Trophoblast cell (in vitro differentiated cells and primary cell): ENCODE results near the gene ERC1.

Experiments used
- DNase-seq, 2 donors: peaks; one replicate each; pipeline ENCODE4 v3.0.0-alpha.2; 2016
- H2AFZ ChIP-seq: 2 replicates; pipeline ENCODE4 v1.6.1; 2013; ENCODE audit warnings: low read length, moderate library complexity, mild to moderate bottlenecking; ENCODE audit not compliant: insufficient read depth, poor library complexity
- H2AK5ac ChIP-seq: 2 replicates; pipeline ENCODE4 v1.6.1; 2013; ENCODE audit warnings: mild to moderate bottlenecking, low read length
- H2BK120ac ChIP-seq: 2 replicates; pipeline ENCODE4 v1.6.1; 2013; ENCODE audit warnings: low read length, mild to moderate bottlenecking, moderate library complexity; ENCODE audit not compliant: insufficient read depth, poor library complexity
- H2BK12ac ChIP-seq: 2 replicates; pipeline ENCODE4 v1.6.1; 2013; ENCODE audit warnings: mild to moderate bottlenecking, low read length, moderate library complexity
- H2BK5ac ChIP-seq: 2 replicates; pipeline ENCODE4 v1.6.1; 2013; ENCODE audit warnings: low read length, low read depth, moderate library complexity, mild to moderate bottlenecking; ENCODE audit not compliant: poor library complexity
- H3K14ac ChIP-seq: 2 replicates; pipeline ENCODE4 v1.6.1; 2013; ENCODE audit warnings: mild to moderate bottlenecking, low read length
- H3K18ac ChIP-seq: 2 replicates; pipeline ENCODE4 v1.6.1; 2013; ENCODE audit warnings: mild to moderate bottlenecking, low read length
- H3K23ac ChIP-seq: 2 replicates; pipeline ENCODE4 v1.6.1; 2013; ENCODE audit warnings: low read length
- H3K27ac ChIP-seq: 2 replicates; pipeline ENCODE4 v1.5.1; 2013; ENCODE audit warnings: low read depth, mild to moderate bottlenecking, inconsistent platforms, low read length, moderate library complexity
- H3K27me3 ChIP-seq: 2 replicates; pipeline ENCODE4 v1.6.1; 2013; ENCODE audit warnings: inconsistent platforms, mild to moderate bottlenecking, low read length, moderate library complexity; ENCODE audit not compliant: insufficient read depth
- H3K36me3 ChIP-seq, 2 experiments: 1 replicate in 1 of 2; 2 replicates in 1 of 2; pipeline ENCODE4 v1.6.1; 2013; ENCODE audit warnings: low read length in 2 of 2, mild to moderate bottlenecking in 2 of 2, moderate library complexity in 1 of 2; ENCODE audit not compliant: insufficient read depth in 2 of 2, control insufficient read depth in 1 of 2
- H3K4ac ChIP-seq: 2 replicates; pipeline ENCODE4 v1.6.1; 2013; ENCODE audit warnings: low read depth, mild to moderate bottlenecking, low read length, moderate library complexity
- H3K4me1 ChIP-seq, 2 experiments: 1 replicate in 1 of 2; 2 replicates in 1 of 2; pipeline ENCODE4 v1.6.1; 2013; ENCODE audit warnings: low read length in 2 of 2, mild to moderate bottlenecking in 2 of 2, moderate library complexity in 1 of 2; ENCODE audit not compliant: insufficient read depth in 2 of 2, control insufficient read depth in 1 of 2
- H3K4me2 ChIP-seq: 2 replicates; pipeline ENCODE4 v1.6.1; 2013; ENCODE audit warnings: inconsistent platforms, mild to moderate bottlenecking, low read length, moderate library complexity
- H3K4me3 ChIP-seq: 2 replicates; pipeline ENCODE4 v1.5.1; 2013; ENCODE audit warnings: mild to moderate bottlenecking, low read depth, low read length, inconsistent platforms
- H3K79me1 ChIP-seq: one replicate; pipeline ENCODE4 v1.6.1; 2013; ENCODE audit warnings: low read length
- H3K79me2 ChIP-seq: 2 replicates; pipeline ENCODE4 v1.6.1; 2013; ENCODE audit warnings: low read length, mild to moderate bottlenecking; ENCODE audit not compliant: control insufficient read depth, insufficient read depth, poor library complexity
- H3K9ac ChIP-seq: 2 replicates; pipeline ENCODE4 v1.6.1; 2013; ENCODE audit warnings: mild to moderate bottlenecking, low read length
- H3K9me3 ChIP-seq: 2 replicates; pipeline ENCODE4 v1.6.1; 2013; ENCODE audit warnings: low read depth, mild to moderate bottlenecking, control low read depth, inconsistent platforms, low read length; ENCODE audit not compliant: insufficient read depth
- H4K12ac ChIP-seq: 2 replicates; pipeline ENCODE4 v1.6.1; 2013; ENCODE audit warnings: low read depth, mild to moderate bottlenecking, low read length, moderate library complexity
- H4K8ac ChIP-seq: 2 replicates; pipeline ENCODE4 v1.6.1; 2013; ENCODE audit warnings: low read depth, mild to moderate bottlenecking, low read length, moderate library complexity
- H4K91ac ChIP-seq: one replicate; pipeline ENCODE4 v1.6.1; 2013; ENCODE audit warnings: low read depth, mild to moderate bottlenecking, low read length, moderate library complexity
- WGBS: extraction: QIAGEN DNeasy Blood & Tissue Kit; methylation state at CpG from one replicate; pipeline ENCODE4 v1.1.7; 2013; ENCODE audit warnings: missing lambda C conversion rate; ENCODE audit not compliant: insufficient read length, insufficient coverage; ENCODE audit errors: extremely low coverage; 5-methylcytosine and 5-hydroxymethylcytosine counted together

The ERC1 gene

GRCh38 chr12:1365703-1366102 lies 374.7 kb downstream of the ERC1 start:
- no peaks in the 10 kb centered on the region for H3K9me3 ChIP-seq
- H3K27me3 ChIP-seq, result no peaks in the 10 kb centered on the region
- H3K27ac ChIP-seq, result no peak overlapping the region
- no peak overlapping the region for H3K4ac ChIP-seq
- H3K4me3 ChIP-seq, result no peak overlapping the region
- H3K14ac ChIP-seq, result no peak overlapping the region
- peaks cover 0 to 3% of the 10 kb centered on the region in 2 experiments for H3K4me1 ChIP-seq
- no peaks in the 10 kb centered on the region for H3K79me2 ChIP-seq
- no peak overlapping the region for H2AK5ac ChIP-seq
- H2BK12ac ChIP-seq, result no peak overlapping the region
- H3K18ac ChIP-seq, result no peak overlapping the region
- no CpG with 5 or more reads among the region's 1 CpG for WGBS
- no peak overlapping the region for H4K8ac ChIP-seq
- H2AFZ ChIP-seq, result no peak overlapping the region
- no peak overlapping the region for H3K9ac ChIP-seq
- DNase-seq, result no peak
- no peak overlapping the region for H4K91ac ChIP-seq
- no peak overlapping the region for H4K12ac ChIP-seq
- H3K4me2 ChIP-seq, result no peak overlapping the region
- no peak overlapping the region for H2BK5ac ChIP-seq
- no peak overlapping the region for H3K23ac ChIP-seq
- H3K79me1 ChIP-seq, result no peaks in the 10 kb centered on the region
- H3K36me3 ChIP-seq, result peaks cover 0 to 2% of the 10 kb centered on the region in 2 experiments
- no peak overlapping the region for H2BK120ac ChIP-seq

- H3K4me3 ChIP-seq, result no peak overlapping the region
- no peaks in the 10 kb centered on the region for H3K27me3 ChIP-seq
- no peak overlapping the region for H3K18ac ChIP-seq
- no peak overlapping the region for H3K14ac ChIP-seq
- no peak overlapping the region for H3K9ac ChIP-seq
- H2BK12ac ChIP-seq, result no peak overlapping the region
- H4K12ac ChIP-seq, result no peak overlapping the region
- no peak overlapping the region for H4K91ac ChIP-seq
- no peak overlapping the region for H2AFZ ChIP-seq
- H2BK120ac ChIP-seq, result no peak overlapping the region
- H3K27ac ChIP-seq, result no peak overlapping the region
- no peak overlapping the region for H4K8ac ChIP-seq
- no peaks in the 10 kb centered on the region for H3K79me2 ChIP-seq
- WGBS, result no CpG with 5 or more reads among the region's 10 CpGs
- no peaks in the 10 kb centered on the region for H3K9me3 ChIP-seq
- no peak for DNase-seq
- peaks cover 0 to 3% of the 10 kb centered on the region in 2 experiments for H3K36me3 ChIP-seq
- no peaks in the 10 kb centered on the region for H3K79me1 ChIP-seq
- peaks cover 0 to 3% of the 10 kb centered on the region in 2 experiments for H3K4me1 ChIP-seq
- H2BK5ac ChIP-seq, result no peak overlapping the region
- no peak overlapping the region for H2AK5ac ChIP-seq
- H3K4ac ChIP-seq, result no peak overlapping the region
- no peak overlapping the region for H3K4me2 ChIP-seq
- H3K23ac ChIP-seq, result no peak overlapping the region
Observed at GRCh38 chr12:1367331-1368291, 376.6 kb downstream of the ERC1 start.

GRCh38 chr12:1369460-1369859 lies 378.4 kb downstream of the ERC1 start:
- no peak overlapping the region for H3K27ac ChIP-seq
- WGBS, result no CpG with 5 or more reads among the region's 5 CpGs

GRCh38 chr12:1369938-1370500 lies 379.0 kb downstream of the ERC1 start:
- no peaks in the 10 kb centered on the region for H3K79me2 ChIP-seq
- H2AFZ ChIP-seq, result no peak overlapping the region
- WGBS, result no CpG with 5 or more reads among the region's 1 CpG

More at GRCh38 chr12:1369460-1369859, 378.4 kb downstream of the ERC1 start:
- no peak overlapping the region for H4K12ac ChIP-seq
- H4K8ac ChIP-seq, result no peak overlapping the region
- H3K4me3 ChIP-seq, result no peak overlapping the region
- no peak overlapping the region for H2BK120ac ChIP-seq
- H3K9me3 ChIP-seq, result no peaks in the 10 kb centered on the region
- H2BK5ac ChIP-seq, result no peak overlapping the region
- DNase-seq, result peak; percentile 30 to 35
- no peak overlapping the region for H2AK5ac ChIP-seq
- H3K4me2 ChIP-seq, result no peak overlapping the region
- no peaks in the 10 kb centered on the region for H3K79me1 ChIP-seq
- peaks cover 0 to 3% of the 10 kb centered on the region in 2 experiments for H3K4me1 ChIP-seq
- H3K23ac ChIP-seq, result no peak overlapping the region
- H3K4ac ChIP-seq, result no peak overlapping the region
- H3K14ac ChIP-seq, result no peak overlapping the region
- no peak overlapping the region for H3K9ac ChIP-seq
- no peak overlapping the region for H2BK12ac ChIP-seq
- no peak overlapping the region for H4K91ac ChIP-seq
- no peak overlapping the region for H2AFZ ChIP-seq
- peaks cover 0 to 3% of the 10 kb centered on the region in 2 experiments for H3K36me3 ChIP-seq
- H3K79me2 ChIP-seq, result no peaks in the 10 kb centered on the region
- H3K27me3 ChIP-seq, result no peaks in the 10 kb centered on the region
- no peak overlapping the region for H3K18ac ChIP-seq

More at GRCh38 chr12:1369938-1370500, 379.0 kb downstream of the ERC1 start:
- DNase-seq, result no peak
- Histone ChIP-seq H3K79me1 (no peaks in the 10 kb centered on the region), H3K27ac (no peak overlapping the region), H3K4me3 (no peak overlapping the region), H2BK5ac (no peak overlapping the region), H3K4ac (no peak overlapping the region), H3K4me2 (no peak overlapping the region), H3K36me3 (peaks cover under 1 to 3% of the 10 kb centered on the region in 2 experiments), H2BK12ac (no peak overlapping the region), H3K27me3 (no peaks in the 10 kb centered on the region), H3K14ac (no peak overlapping the region), H4K8ac (no peak overlapping the region), H3K9ac (no peak overlapping the region), H3K4me1 (peaks cover 0 to 3% of the 10 kb centered on the region in 2 experiments), H2BK120ac (no peak overlapping the region), H3K23ac (no peak overlapping the region), H3K18ac (no peak overlapping the region), H4K91ac (no peak overlapping the region), H4K12ac (no peak overlapping the region), H2AK5ac (no peak overlapping the region), H3K9me3 (no peaks in the 10 kb centered on the region)
